ENCODE data around the gene MELK. TPM values are rescaled to one million over a fixed set of nuclear protein-coding genes. Genes with fewer than 3 reads are reported as not detected.

Gene MELK
- total and polyA plus RNA-seq, 2 of the 13 experiments (the other 11 are each of a cell fraction or from before 2014, with no cell fraction given), result 16.7 to 50.4 TPM

GRCh38 chr9:36637491-36638270, 65.0 kb downstream of the MELK start (continued):
- no peak for TF ChIP-seq ZNF280D (CRISPR knock-in tag; IDR thresholded peaks at IDR 0.05)
- no peak for TF ChIP-seq SSRP1 (CRISPR knock-in tag; IDR thresholded peaks at IDR 0.05)
- TF ChIP-seq KLF9 (CRISPR knock-in tag; IDR thresholded peaks at IDR 0.05; ENCODE audit: low read depth), result no peak

GRCh38 chr9:36640771-36641381, 68.2 kb downstream of the MELK start:
- POLR2A ChIA-PET, result no interaction called here

More at GRCh38 chr9:36640771-36641381, 68.2 kb downstream of the MELK start:
- H4K20me1 ChIP-seq (ENCODE audit: insufficient read depth, low read length), result no peaks in the 10 kb centered on the region; the same call in 1 of the 2 replicates
- no peaks in the 10 kb centered on the region for H3K79me2 ChIP-seq (ENCODE audit: insufficient read depth, low read length)
- no peak overlapping the region for H3K4me2 ChIP-seq (ENCODE audit: low read depth, low read length)
- H3K27me3 ChIP-seq (ENCODE audit: control insufficient read depth in 1 of 2, insufficient read depth in 2 of 2, low read length in 2 of 2), result no peaks in the 10 kb centered on the region
- WGBS (ENCODE audit: low lambda C conversion rate), result 98% methylated on average over 6 of the region's 6 CpGs
- intact Hi-C loops (cut with micrococcal nuclease; ENCODE audit: unreplicated experiment), result no loop called here
- no peak for FAIRE-seq
- TF ChIP-seq IRX3 (CRISPR knock-in tag; IDR thresholded peaks at IDR 0.05; ENCODE audit: borderline replicate concordance, low read depth), result no peak
- no peak for TF ChIP-seq HMGA1 (CRISPR knock-in tag; conservative IDR thresholded peaks at IDR 0.05)
- TF ChIP-seq TEF (CRISPR knock-in tag; IDR thresholded peaks at IDR 0.05), result no peak
- no peak for TF ChIP-seq MTF1 (CRISPR knock-in tag; IDR thresholded peaks at IDR 0.05)
- no peak for TF ChIP-seq SRSF1 (optimal IDR thresholded peaks at IDR 0.05; ENCODE audit: low read depth, low read length)
- TF ChIP-seq ETV5 (CRISPR knock-in tag; IDR thresholded peaks at IDR 0.05; ENCODE audit: borderline replicate concordance), result no peak
- no peak for TF ChIP-seq ZNF75D (CRISPR knock-in tag; IDR thresholded peaks at IDR 0.05; ENCODE audit: borderline replicate concordance)
- TF ChIP-seq SIN3A (IDR thresholded peaks at IDR 0.05; ENCODE audit: borderline replicate concordance, low read depth, low read length), result no peak
- H3K9ac ChIP-seq (ENCODE audit: insufficient read depth, low read depth, low read length), result no peak overlapping the region
- no peak overlapping the region for H3K4me3 ChIP-seq (replicated peaks in 1 of 3; ENCODE audit: insufficient read depth in 1 of 3, low read depth in 2 of 3, low read length in 3 of 3)
- H3K36me3 ChIP-seq (replicated peaks in 1 of 2; ENCODE audit: control insufficient read depth in 1 of 2, insufficient read depth in 2 of 2, low read length in 2 of 2), result peaks cover 4 to 27% of the 10 kb centered on the region in 2 experiments
- no peak for DNase-seq (ENCODE audit: low spot score)
- CTCF ChIA-PET (ENCODE audit: low intra/inter-chr PET ratio, low total read pairs), result no interaction called here
- ATAC-seq, result no peak
- H3K27ac ChIP-seq (ENCODE audit: extremely low read length, insufficient read depth, low read length), result no peak overlapping the region
- peaks cover 13% of the 10 kb centered on the region for H3K4me1 ChIP-seq (ENCODE audit: insufficient read depth, low read length)
- in situ Hi-C loops (cut with HindIII; ENCODE audit: extremely low pct_ligation_motif_present, low pct_unique_long_range_greater_than_20kb), result no loop called here
- no TSS peak for BruUV-seq (replicated peaks)
- no peaks in the 10 kb centered on the region for H3K9me3 ChIP-seq (ENCODE audit: low read length)
- H2AFZ ChIP-seq (ENCODE audit: low read length), result no peak overlapping the region
